HCT116 (cell line): ENCODE results near the gene UBE3C. TPM values are rescaled to one million over a fixed set of nuclear protein-coding genes. Genes with fewer than 3 reads are reported as not detected.

Experiments used
- ATAC-seq: fragments of 200-7000 bp; cut with Tn5 transposase; 2 replicates; pipeline ENCODE4 v1.9.1; 2020; ENCODE audit warnings: mild to moderate bottlenecking, moderate library complexity
- BruUV-seq: library from RNA; stranded (reverse); fragments of 400-500 nt; replicated peaks from 2 replicates; lab custom pipeline; 2021; lab: Mats Ljungman, UMichigan
- CTCF ChIA-PET: fragments of 300-600 bp; sonication (Branson Sonifier 250); formaldehyde crosslinking; loops from one replicate; lab custom pipeline; 2021; ENCODE audit warnings: antibody characterized with exemption; lab: Charles Lee
- POLR2A ChIA-PET: fragments of 300-600, 350-600 bp; sonication (Branson Sonifier 250); formaldehyde crosslinking; loops from one replicate; lab custom pipeline; 2021; ENCODE audit warnings: antibody characterized with exemption; lab: Charles Lee
- RAD21 ChIA-PET, 2 experiments: fragments of 300-600 bp; sonication (Branson Sonifier 250); formaldehyde crosslinking; loops; one replicate each; lab custom pipeline; 2023; ENCODE audit warnings: low total read pairs in 2 of 2; ENCODE audit not compliant: uncharacterized antibody in 2 of 2, unreplicated experiment in 2 of 2, low non-redundant PET in 1 of 2; lab: Charles Lee
- DNase-seq: peaks from one replicate; pipeline ENCODE4 v3.0.0-alpha.2; 2010; ENCODE audit warnings: low read depth, low spot score
- H2AFZ ChIP-seq: fragments of 200-600 bp; shearing (Covaris generic), sonication (generic); 2 replicates; pipeline ENCODE4 v1.6.1; 2017; ENCODE audit warnings: low read depth, mixed run types, mixed read lengths, antibody characterized with exemption, low read length; ENCODE audit not compliant: poor library complexity, severe bottlenecking
- H3K27ac ChIP-seq: 2 replicates; pipeline ENCODE4 v1.5.1; 2012; ENCODE audit warnings: low read depth, low read length
- H3K27me3 ChIP-seq: fragments of 200-600 bp; sonication (generic); 2 replicates; pipeline ENCODE4 v1.6.1; 2016; ENCODE audit warnings: mixed run types, low read length, mixed read lengths; ENCODE audit not compliant: insufficient read depth
- H3K36me3 ChIP-seq, 2 experiments: fragments of 200-500 bp in 1 of 2; fragments of 200-600 bp in 1 of 2; sonication (Bioruptor generic) in 1 of 2; sonication (generic) in 1 of 2; 2 replicates each; pipeline versions ENCODE4 v1.5.1 to v1.6.1; 2014 to 2016; ENCODE audit warnings: low read length in 2 of 2, inconsistent platforms in 1 of 2, mixed read lengths in 1 of 2, mixed run types in 1 of 2; ENCODE audit not compliant: insufficient read depth in 2 of 2, control insufficient read depth in 1 of 2
- H3K4me1 ChIP-seq, 2 experiments: fragments of 200-600 bp in 1 of 2; sonication (generic) in 1 of 2; 2 replicates each; pipeline versions ENCODE4 v1.5.1 to v1.6.1; 2012 to 2017; ENCODE audit warnings: low read length in 2 of 2, inconsistent platforms in 1 of 2, mild to moderate bottlenecking in 1 of 2, mixed read lengths in 1 of 2, mixed run types in 1 of 2, moderate library complexity in 1 of 2; ENCODE audit not compliant: insufficient read depth in 2 of 2, control insufficient read depth in 1 of 2
- H3K4me2 ChIP-seq: fragments of 200-600 bp; sonication (generic); 2 replicates; pipeline ENCODE4 v1.6.1; 2017; ENCODE audit warnings: mixed run types, low read length, mixed read lengths
- H3K4me3 ChIP-seq, 2 experiments: fragments of 200-600 bp in 1 of 2; sonication (generic) in 1 of 2; replicated peaks in 1 of 2; 2 replicates each; pipeline ENCODE4 v1.5.1; 2011 to 2016; ENCODE audit warnings: low read length in 2 of 2, control low read depth in 1 of 2, low read depth in 1 of 2, mild to moderate bottlenecking in 1 of 2, mixed read lengths in 1 of 2, mixed run types in 1 of 2
- H3K79me2 ChIP-seq: fragments of 200-600 bp; sonication (generic); 2 replicates; pipeline ENCODE4 v1.6.1; 2017; ENCODE audit warnings: mild to moderate bottlenecking, mixed run types, low read length, moderate library complexity, mixed read lengths; ENCODE audit not compliant: insufficient read depth
- H3K9ac ChIP-seq: fragments of 200-600 bp; sonication (generic); 2 replicates; pipeline ENCODE4 v1.6.1; 2016; ENCODE audit warnings: low read length, mixed read lengths
- H3K9me2 ChIP-seq: fragments of 200-600 bp; sonication (generic), shearing (Covaris generic); 2 replicates; pipeline ENCODE4 v1.6.1; 2017; ENCODE audit warnings: mixed run types, mild to moderate bottlenecking, moderate library complexity; ENCODE audit not compliant: insufficient read depth
- H3K9me3 ChIP-seq, 2 experiments: fragments of 200-500 bp in 1 of 2; fragments of 200-600 bp in 1 of 2; sonication (Bioruptor generic) in 1 of 2; sonication (generic) in 1 of 2; 2 replicates each; pipeline ENCODE4 v1.6.1; 2014 to 2017; ENCODE audit warnings: low read length in 2 of 2, mixed read lengths in 2 of 2, inconsistent platforms in 1 of 2, low read depth in 1 of 2, mild to moderate bottlenecking in 1 of 2, mixed run types in 1 of 2, moderate library complexity in 1 of 2; ENCODE audit not compliant: control insufficient read depth in 1 of 2, insufficient read depth in 1 of 2
- H4K20me1 ChIP-seq: fragments of 200-600 bp; sonication (generic), shearing (Covaris generic); 2 replicates; pipeline ENCODE4 v1.6.1; 2017; ENCODE audit warnings: mixed run types, mild to moderate bottlenecking, moderate library complexity; ENCODE audit not compliant: insufficient read depth
- ATF3 ChIP-seq: IDR thresholded peaks from 2 replicates; pipeline ENCODE4 v1.6.1; 2012
- CBX3 ChIP-seq: IDR thresholded peaks from 2 replicates; pipeline ENCODE4 v1.6.1; 2012; ENCODE audit warnings: low read depth
- CEBPB ChIP-seq: IDR thresholded peaks from 2 replicates; pipeline ENCODE4 v1.6.1; 2012; ENCODE audit warnings: low read depth
- EZH2 ChIP-seq: fragments of 200-600 bp; sonication (generic); IDR thresholded peaks from 2 replicates; pipeline ENCODE4 v1.6.1; 2017; ENCODE audit warnings: antibody characterized with exemption, mixed run types
- EZH2phosphoT487 ChIP-seq: fragments of 200-600 bp; IDR thresholded peaks from 2 replicates; pipeline ENCODE4 v1.6.1; 2018; ENCODE audit warnings: antibody characterized with exemption, borderline replicate concordance
- FOSL1 ChIP-seq: IDR thresholded peaks from 2 replicates; pipeline ENCODE4 v1.6.1; 2012; ENCODE audit warnings: low read depth
- RAD21 ChIP-seq: IDR thresholded peaks from 2 replicates; pipeline ENCODE4 v1.6.1; 2012; ENCODE audit warnings: low read depth, mild to moderate bottlenecking
- TCF7L2 ChIP-seq: IDR thresholded peaks from 2 replicates; pipeline ENCODE4 v1.7.0; 2011; ENCODE audit warnings: borderline replicate concordance, inconsistent platforms; ENCODE audit not compliant: insufficient read depth, insufficient read length; ENCODE audit errors: extremely low read depth
- ZBTB33 ChIP-seq: IDR thresholded peaks from 2 replicates; pipeline ENCODE4 v1.6.1; 2011; ENCODE audit warnings: mild to moderate bottlenecking, low read length, moderate library complexity; ENCODE audit not compliant: insufficient replicate concordance; ENCODE audit errors: extremely low read depth
- ZNF274 ChIP-seq: fragments of 200-500 bp; sonication (Bioruptor generic); IDR thresholded peaks from 2 replicates; pipeline ENCODE4 v1.6.1; 2014; ENCODE audit warnings: mild to moderate bottlenecking, low read depth, low read length, inconsistent platforms
- intact Hi-C: fragments of 100-400 bp; cut with micrococcal nuclease; formaldehyde crosslinking; loops from 2 replicates; pipeline ENCODE4 v1.10.0; 2022
- total RNA-seq: library from RNA; stranded (reverse); gene quantifications from one replicate; pipeline ENCODE4 v1.2.1, GENCODE V29; 2021; ENCODE audit not compliant: unreplicated experiment

UBE3C gene
- total RNA-seq, 1 experiment from 2014 or later: 68.3 TPM

GRCh38 chr7:157268540-157268939 lies 129.8 kb downstream of the UBE3C start (continued):
- no peak for TF ChIP-seq ZNF274
- TF ChIP-seq ATF3: no peak
- TF ChIP-seq, all 23 proteins: peak for 0

DNA sequence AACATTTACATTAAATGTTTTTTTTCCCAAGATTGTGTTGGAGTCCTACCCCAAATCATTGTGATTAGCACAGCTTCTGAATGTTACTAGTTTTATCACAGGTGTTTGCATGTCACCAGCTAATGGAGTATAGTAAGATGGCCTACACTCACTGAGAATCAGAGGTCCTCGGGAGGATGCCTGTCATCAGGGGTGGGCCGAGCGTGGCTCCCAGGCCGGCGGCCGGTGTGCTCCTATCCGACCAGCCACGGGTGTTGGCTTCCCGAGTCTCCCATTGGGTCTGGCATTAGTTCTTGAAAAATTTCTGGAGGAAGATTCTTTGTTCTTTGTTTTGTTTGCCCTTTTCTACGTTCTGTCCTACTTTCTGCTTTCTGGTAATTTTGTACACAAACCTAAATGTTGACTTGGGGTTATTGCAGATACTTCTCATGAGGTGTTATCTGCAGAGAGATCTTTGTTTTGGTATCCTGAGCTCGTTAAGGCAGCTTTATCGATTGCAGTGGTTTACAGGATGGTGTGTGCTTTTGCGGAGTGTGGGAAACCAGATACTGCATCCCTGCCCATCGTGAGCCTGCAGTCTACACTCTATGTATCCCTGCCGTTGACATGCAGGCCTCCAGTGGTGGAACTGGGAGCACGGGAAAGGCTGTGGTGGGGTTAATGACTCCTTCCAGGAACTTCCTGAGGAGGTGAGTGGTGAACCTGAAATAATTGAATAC lies 130.8 kb downstream of the UBE3C start:
- no TSS peak for BruUV-seq

More for the DNA sequence above, 130.8 kb downstream of the UBE3C start:
- Histone ChIP-seq H3K9me2 (no peaks in the 10 kb centered on the region), H3K4me1 (peaks cover 0 to 7% of the 10 kb centered on the region in 2 experiments; a peak in 1 of 4 replicates), H4K20me1 (peaks cover 3% of the 10 kb centered on the region; the same call in 1 of the 2 replicates), H3K9ac (no peak overlapping the region), H3K36me3 (peaks cover 22% of the 10 kb centered on the region in 2 experiments; a peak in 3 of 4 replicates), H3K27ac (no peak overlapping the region), H3K4me2 (no peak overlapping the region), H2AFZ (no peak overlapping the region), H3K9me3 (no peaks in the 10 kb centered on the region), H3K27me3 (no peaks in the 10 kb centered on the region), H3K4me3 (no peak overlapping the region), H3K79me2 (no peaks in the 10 kb centered on the region)
- ChIA-PET CTCF (no interaction called here), POLR2A (no interaction called here), RAD21 (no interaction called here)
- no peak for ATAC-seq
- intact Hi-C loops: loop anchor here (5.0 to 10.0 kb wide), 2 partner anchors 297 to 1475 kb away; no protein-coding TSS in a partner anchor
- TF ChIP-seq FOSL1 (no peak), CBX3 (no peak), TCF7L2 (no peak), CEBPB (no peak), RAD21 (no peak), EZH2 (no peak), ZBTB33 (no peak), EZH2phosphoT487 (no peak), ZNF274 (no peak)
- no peak for DNase-seq
